HG03521 (cell line): Measurements from ENCODE around the gene DPCD.

Source experiments
- ATAC-seq: cut with Tn5 transposase; IDR thresholded peaks from one replicate; pipeline ENCODE4 v1.9.1; 2021; ENCODE audit warnings: mild to moderate bottlenecking, moderate library complexity; ENCODE audit not compliant: unreplicated experiment

DPCD gene

GRCh38 chr10:101567165-101568006 lies 20.7 kb upstream of the DPCD start:
- no peak for ATAC-seq

DNA sequence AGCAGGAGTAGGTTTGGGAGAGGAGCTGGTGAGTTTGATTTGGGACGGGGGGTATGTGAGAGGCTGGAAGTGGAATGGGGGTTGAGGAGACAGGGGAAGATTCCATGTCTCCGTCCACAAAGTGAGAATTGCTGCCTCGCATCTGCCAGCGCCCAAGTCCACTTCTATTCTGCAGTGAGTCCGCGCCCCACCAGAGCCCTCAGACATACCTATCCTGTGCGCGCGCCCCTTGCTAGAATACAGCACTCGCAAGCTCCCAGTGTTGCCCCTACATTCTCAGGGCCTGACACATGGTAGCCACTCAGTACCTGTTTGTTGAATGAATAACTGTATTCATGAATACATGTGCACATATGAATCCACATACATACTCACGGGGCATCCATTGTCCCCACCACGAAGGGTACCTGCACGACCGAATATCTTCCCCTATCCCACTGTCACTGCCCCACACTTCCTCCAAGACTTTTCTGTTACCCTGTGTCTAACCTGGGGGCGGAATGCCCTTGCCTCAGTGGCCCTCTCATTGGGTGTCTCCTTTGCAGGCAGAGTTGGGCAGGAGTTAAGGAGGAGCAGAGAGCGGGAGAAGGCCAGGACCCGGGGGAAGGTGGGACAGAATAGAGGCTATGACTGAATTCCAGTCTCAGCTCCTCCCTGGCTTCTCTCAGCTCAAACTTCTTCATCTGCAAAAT lies 19.9 kb upstream of the DPCD start:
- no peak for ATAC-seq

DNA sequence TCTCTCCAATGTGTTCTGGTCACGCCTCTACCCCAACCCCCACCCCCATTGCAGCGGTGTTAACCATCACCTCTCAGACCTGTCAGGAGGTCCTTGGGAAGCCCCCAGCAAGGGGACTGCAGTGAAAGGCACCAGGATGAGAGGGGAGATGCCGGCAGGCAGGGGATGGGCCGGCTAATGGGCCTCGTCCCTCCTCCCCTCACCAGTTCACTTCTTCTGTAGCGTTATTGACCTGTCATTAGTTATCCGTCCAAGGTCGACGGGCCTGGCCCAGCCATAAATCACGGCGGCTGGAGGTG lies 18.8 kb upstream of the DPCD start:
- ATAC-seq = no peak

- peak; percentile 78 for ATAC-seq
Observed at GRCh38 chr10:101569622-101570427, 18.3 kb upstream of the DPCD start.

DNA sequence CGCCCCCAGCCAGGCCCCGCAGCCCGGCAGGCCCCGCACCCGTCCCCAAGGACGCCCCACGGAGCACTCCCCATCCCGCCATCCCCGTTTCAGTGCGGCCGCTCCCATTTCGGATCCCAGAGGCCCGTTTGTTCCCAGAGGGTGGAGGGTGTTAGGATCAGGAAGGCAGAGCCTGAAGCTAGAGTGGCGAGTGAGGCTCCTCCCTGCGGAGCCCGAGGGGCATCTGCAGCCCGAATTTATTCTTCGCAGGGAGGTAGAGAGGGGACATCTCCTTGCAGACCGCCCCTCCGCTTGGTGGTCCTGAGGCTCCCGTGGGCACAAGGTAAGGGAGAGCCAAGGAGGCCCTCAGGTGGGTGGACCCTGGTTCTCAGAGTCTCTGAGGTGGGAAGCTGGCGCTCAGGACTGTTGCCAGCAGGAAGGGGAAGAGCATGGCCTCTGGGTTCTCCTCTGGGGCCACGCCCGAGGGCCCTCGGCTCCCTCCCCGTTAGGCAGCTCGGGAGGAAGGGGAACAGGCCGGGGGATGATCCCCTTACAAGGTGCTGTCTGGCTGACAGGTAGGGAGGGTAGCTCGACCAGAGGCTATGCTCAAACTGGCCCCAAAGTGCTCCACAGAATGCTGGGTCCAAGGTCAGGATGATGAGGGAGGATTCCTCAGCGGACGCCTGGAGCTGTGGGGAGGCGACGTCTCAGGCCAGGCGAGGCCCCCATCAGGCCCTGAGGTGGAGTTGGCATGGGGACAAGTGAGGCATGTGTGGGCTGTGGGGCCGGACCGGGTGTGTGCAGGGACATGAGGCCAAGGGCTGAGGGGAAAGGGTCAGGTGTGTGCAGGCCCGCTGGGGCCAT lies 17.5 kb upstream of the DPCD start:
- ATAC-seq = no peak

DNA sequence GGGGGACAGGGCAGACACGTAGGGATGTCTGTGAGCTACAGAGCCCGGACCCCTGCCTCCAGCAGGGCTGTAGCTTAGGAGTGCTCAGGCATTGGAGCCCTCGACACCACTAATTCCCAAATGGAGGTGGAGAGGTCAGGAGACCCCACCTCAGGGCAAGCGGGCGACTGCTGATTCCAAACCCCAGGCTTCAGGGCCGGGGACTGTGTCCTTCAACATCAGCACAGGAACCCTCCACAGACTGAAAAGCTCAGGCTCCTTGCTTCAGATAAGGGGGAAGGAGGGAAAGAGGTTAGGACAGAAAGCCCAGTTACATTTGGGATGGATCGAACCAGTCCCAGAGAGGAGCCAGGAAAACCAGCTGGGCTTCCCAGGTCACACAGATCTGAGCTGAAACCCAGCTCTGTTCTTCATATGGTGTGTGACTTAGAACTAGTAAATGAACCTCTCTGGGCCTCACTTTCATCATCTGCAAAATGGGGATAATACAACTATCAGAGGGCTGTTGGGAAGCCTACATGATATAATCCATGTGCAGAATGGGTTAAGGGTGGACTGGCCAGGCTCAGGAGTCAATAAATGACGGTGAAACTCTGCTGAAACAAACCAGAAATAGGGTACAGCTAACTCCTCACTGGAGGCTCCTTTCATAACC lies 16.7 kb upstream of the DPCD start:
- no peak for ATAC-seq

GRCh38 chr10:101572126-101572525 lies 16.0 kb upstream of the DPCD start:
- no peak for ATAC-seq

- no peak for ATAC-seq
Observed at GRCh38 chr10:101572785-101573184, 15.3 kb upstream of the DPCD start.

DNA sequence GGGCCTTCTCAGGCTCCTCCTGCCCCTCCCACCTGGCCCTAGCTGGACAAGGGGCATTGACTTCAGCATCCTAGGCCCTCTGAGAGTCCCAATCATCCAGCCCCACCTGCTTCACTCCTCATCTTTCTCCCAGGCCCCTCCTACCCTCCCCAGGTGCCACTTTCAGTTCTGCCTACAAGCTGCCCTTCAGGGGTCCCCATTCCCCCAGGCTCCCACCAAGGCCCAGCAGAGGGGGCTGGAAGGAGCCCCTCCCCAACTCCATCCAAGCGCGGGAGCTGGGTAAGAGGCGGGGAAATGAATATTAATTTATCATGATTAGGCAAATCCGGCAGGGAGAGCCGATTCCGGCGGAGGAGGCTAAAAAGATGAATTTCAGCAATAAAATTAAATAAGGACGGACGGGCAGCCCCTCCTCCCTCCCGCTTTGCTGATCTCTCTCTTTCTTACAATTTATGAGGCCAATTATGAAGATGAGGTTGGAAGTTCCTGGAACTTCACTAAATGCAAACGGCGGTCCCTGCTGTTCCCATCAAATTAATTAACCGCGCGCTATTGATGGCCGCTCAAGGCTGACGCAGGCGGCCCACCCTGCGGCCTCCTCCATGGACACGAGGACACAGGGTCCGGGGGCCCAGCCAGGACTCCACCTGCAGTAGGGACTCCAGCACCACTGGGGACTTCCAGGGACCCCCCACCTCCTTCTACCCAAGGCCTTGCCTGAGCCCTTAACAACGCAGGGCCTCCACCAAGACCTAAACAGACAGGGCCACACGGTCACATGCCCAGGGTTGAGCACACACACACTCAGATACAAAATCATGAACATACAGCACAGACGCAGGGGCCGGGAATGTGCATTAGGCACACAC lies 14.0 kb upstream of the DPCD start:
- no peak for ATAC-seq

GRCh38 chr10:101575091-101575490 lies 13.0 kb upstream of the DPCD start:
- no peak for ATAC-seq

- ATAC-seq = no peak
Observed at GRCh38 chr10:101575580-101576210, 12.4 kb upstream of the DPCD start.

GRCh38 chr10:101576211-101576863 lies 11.8 kb upstream of the DPCD start:
- ATAC-seq = no peak

DNA sequence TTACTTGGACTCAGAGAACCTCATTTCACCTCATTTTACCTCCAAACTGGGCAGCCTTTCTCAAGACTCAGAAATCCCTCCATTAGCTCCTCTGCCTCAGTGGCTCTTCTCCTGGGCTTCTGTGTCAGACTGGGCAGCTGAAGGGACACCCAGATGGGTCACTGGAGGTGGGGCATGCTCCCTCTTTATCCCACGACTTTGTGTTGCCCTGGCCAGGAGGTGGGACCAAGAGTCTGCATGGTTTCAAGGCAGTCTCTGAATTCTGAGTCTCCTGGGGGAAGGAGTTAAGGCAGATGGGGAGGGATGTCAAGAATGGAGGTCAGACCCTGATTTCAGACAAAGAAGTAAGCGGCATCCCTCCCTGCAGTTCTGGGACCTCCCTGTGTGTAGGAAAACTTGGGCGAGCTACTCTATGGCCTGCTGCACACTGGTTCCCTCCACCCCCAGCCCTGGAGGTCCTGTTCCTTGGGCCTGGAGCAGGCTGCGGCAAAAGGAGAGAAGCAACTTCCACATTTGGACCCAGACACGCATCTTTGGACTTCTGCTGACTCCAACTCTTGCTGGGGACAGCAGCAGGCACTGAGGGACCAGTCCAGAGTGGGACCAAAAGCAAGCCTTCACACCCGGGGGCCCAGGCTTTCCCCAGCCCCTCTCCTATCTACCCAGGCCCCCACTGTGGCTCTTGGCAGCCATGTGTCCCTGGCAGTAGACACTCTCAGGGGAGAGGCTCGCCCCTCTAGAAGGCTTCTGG lies 10.8 kb upstream of the DPCD start:
- no peak for ATAC-seq

DNA sequence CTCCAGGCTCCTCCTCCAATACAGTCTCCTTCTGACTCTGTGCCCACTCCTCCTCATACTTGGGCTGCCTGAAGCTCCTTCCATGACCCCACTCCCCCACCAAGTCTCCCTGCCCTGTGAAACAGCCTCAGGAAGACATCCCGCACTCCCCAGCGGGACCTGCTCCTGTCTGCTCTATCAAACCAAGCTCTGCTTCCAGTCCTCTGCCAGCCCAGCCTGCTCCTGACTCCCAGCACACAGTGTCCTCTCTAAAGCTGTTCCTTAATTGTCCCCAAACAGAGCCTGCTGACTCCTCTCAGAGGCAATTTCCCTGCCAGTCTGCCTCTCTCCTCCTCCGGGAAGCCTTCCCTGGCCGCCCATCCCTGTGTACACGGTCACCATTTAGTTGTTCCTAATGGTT lies 9.9 kb upstream of the DPCD start:
- no peak for ATAC-seq

- no peak for ATAC-seq
Observed at GRCh38 chr10:101578803-101579515, 9.2 kb upstream of the DPCD start.

- ATAC-seq = no peak
Observed at GRCh38 chr10:101579516-101579870, 8.6 kb upstream of the DPCD start.
